Measurements from ENCODE around the gene MED10.
A peak's percentile ranks its signal among the peaks of the same experiment; 100 is the strongest.

Gene MED10, protein sequence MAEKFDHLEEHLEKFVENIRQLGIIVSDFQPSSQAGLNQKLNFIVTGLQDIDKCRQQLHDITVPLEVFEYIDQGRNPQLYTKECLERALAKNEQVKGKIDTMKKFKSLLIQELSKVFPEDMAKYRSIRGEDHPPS

DNA sequence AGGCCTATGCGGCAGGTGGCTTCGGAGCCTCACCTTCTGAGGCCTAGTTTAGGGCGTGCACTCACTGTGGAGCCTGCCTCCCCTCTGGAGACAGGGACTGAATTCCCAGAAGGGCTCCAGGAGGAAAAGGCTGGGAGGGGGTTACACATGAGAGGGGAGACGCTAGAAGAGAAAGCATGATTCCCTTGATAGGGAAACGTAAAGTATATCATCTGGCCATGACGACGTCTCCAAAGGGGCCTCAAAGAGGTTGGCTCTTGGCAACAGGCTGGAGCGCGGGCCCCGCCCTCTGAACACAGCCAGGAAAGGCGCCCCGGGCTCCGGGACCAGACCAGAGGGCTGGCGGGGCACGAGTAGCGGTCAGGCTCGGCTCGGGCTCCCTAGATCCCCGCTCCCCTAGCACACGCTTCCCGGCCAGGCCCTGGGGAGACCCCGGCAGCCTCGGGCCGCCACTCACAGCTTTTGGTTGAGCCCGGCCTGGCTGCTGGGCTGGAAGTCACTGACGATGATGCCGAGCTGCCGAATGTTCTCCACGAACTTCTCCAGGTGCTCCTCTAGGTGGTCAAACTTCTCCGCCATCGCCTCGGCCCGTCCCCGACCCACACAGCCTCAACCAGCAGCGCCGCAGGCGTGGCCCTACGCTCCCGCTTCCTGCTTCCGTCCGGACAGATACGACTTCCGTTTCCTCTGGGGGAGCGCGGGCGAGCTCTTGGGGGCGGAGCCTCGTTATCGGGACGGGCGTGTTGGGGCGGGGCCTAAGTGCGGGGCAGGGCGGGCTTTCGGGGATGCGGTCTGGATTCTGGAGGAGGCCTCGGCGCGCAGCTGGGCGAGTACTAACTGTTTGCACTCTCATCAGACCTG is at the start of gene MED10:
TSS of gene MED10 (minus strand) at position 643 of the 861 bp plus-strand sequence. CDS start at position 579, 64 bp downstream.
- peak; percentile 80 for DNase-seq

DNA sequence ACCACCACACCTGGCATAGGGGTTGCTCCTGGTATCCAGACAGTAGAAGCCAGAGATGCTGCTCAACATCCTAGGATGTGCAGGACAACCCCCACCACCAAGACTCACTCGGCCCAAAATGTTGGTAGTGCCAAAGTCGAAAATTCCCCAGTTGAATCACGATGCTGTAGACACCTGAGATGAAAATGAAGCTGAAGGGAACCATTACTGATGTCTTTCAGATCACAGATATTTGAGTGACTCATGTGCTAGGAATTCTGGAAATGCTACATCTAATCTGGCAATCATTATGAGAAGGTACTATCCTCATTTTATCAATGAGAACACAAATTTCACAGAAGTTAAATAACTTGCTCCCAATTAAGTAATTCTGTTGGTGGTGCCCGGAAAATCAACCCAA is 49.3 kb upstream of the MED10 start:
- no peak for DNase-seq

DNA sequence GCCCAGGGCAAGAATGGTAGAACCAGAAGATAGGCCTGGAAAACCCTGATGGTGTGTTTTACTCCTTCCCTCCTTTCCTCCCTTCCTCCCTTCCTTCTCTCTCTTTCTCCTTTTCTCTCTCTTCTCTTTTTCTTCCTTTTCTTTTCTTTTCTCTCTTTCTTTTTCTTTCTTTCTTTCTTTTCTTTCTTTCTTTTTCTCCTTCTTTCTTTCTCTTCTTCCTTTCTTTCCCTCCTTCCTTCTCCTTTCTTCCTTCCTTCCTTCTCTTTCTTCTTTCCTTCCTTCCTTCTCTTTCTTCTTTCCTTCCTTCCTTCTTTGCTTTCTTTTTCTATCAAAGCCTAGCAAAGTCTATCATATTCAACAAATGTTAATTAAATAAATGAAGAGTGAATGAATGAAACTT is 46.4 kb upstream of the MED10 start:
- no peak for DNase-seq

DNA sequence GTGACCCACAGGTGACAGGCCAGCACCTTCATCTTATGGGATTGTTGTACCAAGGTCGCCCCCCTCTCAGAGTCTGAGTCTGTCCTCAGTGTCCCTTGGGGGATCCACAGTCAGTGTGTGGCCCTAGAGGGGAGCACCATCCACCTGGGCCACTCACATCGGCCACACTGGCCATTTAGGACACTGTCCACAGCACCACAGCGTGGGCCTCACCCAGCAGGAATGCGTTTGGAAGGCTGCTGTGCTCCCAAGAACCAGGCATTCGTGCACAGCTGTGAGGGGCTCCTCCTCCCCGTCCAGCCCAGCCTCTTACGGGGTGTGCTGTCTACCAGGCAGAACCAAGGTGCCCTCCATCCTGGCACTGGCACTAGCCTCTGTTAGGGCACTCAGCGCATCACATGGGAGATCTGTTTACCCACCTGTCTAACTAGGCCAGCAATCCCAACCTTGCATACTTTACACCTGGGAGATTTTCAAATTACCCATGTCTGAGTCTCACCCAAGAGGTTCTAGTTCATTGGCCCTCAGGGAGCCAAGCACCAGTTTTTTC is 45.8 kb upstream of the MED10 start:
- no peak for DNase-seq

DNA sequence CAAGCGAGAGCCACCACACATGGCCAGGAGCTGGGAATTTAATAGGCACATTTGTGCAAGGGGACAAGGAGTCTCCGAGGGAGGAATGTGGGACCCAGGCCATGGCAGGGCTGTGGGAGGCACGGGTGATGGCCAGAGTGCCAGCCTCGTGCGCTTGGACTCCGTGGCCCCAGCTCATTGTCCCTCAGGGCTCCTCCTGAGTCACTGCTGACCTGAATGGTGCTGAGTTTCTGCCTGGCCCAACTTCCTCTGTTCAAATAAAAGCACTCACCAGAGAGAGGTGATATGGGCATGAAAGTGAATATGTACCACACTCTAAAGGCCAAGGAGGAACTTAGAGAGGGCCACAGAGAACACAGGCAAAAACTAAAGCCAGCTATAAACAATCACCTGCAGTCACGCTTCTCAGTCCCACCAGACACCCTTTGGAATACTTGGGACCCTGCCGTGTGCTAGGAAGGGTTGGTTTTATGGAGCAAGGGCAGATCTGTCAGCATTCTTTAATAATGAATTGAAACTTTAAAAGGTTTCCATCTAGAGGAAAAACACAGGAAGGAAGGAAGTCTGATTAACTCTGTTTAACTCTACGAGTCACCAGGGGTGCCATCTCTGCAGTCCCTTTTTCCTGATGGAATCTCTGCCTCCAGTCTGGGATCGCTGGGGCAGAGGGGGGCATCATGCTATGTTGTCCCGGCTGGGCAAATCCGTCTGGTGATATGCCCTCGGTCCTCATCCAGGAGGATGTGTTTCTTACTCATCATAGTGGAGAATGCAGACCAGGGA is 45.2 kb upstream of the MED10 start:
- no peak for DNase-seq

DNA sequence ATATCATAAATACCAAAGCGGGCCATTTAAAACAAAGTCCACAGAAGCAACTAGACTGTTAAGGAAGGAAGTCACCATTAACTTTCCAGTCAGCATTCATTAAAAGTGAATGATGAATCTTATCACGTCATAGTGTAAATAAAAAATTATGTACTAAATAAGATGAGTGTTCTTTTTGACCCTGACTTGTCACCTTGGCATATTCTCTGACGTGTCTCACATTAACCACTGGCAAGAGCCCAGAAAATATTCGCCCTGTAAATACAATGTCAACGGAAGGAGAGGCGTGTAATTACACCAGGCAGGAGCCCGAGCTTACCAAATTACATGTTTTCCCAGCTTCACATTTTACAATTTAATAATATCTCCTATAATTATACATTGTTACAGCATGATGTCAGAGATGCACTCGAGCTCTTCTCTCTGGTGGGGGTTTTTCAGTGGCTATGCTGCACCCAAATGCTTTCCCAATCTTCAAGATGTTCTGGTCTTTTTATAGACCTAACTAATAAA is 41.0 kb upstream of the MED10 start:
- no peak for DNase-seq

DNA sequence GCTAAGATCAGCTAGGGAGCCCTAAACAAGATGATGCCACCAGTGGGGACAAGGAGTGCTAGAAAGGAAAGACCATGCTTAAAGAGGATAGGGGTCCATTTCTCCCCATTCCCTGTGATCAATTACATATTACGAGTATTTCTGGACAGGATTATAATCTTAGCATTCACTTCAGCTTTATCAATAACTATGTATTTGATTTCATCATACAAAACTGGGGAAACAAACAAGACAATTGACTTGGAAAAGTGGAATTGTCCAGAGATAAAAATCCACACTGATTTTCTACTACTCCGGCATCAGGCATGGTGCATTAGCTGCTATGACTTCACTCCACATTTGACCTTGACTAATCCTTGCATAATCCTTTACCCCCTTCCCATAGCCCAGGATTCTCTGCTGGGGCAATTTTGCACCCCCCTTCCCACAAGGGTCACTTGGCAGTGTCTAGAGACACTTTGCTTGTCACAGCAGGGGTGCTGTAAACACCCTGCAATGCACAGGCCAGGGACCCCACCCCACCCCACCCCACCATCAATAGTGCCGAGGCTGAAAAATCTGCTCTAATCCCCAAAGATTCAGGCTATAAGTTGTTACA is 40.4 kb upstream of the MED10 start:
- DNase-seq: no peak

DNA sequence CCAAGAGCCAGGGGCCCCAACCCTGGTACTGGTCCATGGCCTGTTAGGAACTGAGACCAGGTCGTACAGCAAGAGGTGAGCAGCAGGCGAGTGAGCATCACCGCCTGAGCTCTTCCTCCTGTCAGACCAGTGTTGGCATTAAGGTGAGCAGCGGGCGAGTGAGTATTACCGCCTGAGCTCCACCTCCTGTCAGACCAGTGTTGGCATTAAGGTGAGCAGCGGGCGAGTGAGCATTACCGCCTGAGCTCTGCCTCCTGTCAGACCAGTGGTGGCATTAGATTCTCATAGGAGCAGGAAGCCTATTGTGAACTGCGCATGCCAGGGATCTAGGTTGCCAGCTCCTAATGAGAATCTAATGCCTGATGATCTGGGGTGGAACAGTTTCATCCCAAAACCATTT is 39.3 kb upstream of the MED10 start:
- DNase-seq: no peak

DNA sequence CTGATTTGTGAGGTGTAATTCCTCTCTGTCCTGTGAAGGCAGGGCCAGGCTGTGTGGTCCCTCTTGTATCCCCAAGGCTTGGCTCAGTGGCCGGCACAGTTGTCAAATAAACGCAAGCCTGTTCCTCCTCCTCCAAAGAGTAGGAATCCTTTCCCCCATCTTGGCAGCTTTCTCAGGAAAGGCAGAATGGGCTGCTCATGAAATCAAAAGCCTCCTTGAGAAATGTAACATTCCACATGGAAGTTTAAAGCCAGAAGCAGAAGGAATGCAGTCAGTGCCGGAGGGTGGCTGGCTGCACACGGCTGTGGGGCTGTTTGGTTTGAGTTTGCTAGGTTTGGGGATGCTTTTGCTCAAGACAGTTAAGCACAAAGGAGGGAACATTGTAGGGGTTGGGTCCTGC is 34.5 kb upstream of the MED10 start:
- DNase-seq: no peak

DNA sequence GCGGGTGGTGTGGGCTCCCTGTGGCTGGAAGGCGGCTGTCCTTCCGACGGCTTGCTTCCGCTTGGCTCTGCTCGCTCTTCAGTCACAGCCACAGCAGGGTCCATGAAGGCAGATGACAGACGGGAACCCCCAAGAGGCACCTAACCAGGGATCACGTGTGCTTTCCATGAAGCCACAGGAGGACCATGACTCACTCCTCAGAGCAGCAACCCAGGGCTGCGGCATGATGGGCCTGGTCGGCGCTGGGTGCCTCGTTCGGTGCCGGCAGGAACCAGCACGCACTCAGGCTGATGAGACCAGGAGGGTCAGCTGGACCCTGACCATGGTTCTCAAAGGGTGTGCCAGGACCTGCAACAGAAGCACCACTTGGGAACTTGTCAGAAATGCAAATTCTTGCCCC is 32.8 kb upstream of the MED10 start:
- DNase-seq: no peak

DNA sequence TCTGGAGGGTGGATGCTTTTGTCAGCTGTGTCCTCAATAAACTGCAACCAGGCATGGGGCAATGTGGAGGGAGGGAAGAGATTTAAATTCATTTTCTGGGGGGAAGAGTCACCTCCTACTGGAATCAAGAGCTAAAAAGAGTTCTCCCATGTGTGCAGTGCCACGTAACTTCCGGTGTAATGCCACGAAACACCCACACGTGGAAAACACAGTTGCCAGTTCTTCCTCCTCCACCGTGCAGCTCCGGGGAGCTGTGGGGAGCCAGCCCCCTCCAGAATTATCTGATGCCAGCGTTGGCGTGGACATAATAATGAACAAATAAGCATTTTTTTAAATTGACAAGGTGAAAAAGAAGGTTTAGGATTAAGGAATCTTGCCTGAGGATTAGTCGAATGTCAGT is 32.1 kb upstream of the MED10 start:
- DNase-seq: no peak

DNA sequence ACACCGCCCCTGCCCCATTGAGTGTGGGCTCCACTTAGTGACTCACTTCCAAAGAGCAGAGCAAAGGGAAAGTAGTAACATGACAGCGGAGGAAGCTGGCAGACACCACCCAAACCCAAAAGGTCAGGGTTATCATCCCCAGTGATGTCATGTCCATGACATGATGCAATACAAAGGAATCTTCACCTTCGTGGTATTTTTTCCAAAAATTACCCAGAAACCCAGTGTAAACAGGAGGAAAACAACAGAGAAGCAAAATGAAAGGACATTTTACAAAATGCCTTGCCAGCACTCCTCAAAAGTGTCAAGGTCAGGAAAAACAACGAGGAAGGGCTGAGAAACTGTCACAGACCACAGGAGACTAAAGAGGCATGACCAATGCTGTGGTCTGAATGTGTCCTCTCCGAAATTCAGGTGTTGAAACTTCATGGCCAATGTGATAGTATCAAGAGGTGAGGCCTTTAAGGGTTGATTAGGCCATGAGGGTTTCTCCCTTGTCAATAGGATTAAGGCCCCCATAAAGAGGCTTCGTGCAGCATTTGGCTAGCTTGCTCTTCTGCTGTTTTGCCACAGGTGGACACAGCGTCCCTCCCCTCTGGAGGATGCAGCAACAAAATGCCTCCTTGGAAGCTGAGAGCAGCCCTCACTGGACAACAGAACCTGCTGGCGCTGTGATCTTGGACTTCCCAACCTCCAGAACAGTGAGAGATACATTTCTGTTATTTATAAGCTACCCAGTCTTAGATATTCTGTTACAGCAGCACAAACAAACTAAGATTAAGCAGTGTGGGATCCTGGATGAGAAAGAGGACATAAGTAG is 30.5 kb upstream of the MED10 start:
- DNase-seq: no peak

DNA sequence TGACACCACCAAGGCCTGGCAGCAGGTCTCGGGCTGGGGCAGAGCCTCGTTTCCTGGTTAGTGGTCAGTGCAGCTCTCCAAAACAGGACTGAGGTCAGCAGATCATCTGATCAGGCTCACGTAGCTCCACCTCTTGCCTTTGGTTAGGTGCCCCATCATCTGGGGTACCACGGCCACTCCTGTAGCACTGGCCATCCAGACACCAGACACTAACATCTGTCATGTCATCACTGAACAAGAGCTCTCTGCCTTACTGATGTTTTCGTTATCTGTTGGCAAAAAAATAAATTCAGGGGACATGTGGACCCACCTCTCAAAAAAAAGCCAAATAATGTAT is 29.9 kb upstream of the MED10 start:
- DNase-seq: no peak

DNA sequence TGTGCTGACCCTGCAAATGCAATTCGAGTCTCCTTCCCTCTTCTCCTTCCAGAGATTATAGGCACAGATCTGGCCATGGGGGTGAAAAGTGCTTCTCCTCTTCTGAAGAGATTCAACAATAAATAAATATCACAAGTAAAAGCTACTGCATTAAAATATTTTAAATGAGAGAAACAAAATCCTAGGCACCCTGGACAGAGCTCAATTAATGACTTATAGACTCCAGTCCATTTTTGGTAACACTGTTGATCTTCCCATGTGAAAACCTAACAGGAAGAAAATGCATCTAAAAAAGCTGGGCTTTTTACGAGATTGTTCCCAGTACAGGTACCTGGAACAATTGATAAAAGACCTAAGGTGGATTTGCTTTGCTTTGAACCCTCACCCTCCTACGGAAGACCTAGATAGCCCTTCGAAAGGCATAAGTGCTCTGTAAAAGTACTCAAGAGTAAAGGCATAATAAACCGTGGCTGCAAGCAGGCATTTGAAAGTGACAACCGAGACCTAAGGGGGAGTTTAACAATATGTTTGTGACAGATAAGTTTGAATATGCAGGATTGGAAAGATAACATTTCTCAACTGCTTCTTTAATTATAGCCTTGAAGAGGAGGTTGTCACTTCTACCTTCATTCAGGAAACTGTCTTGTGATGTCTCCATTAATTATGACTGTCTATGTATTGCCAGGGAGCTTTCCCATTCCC is 29.4 kb upstream of the MED10 start:
- no peak for DNase-seq

DNA sequence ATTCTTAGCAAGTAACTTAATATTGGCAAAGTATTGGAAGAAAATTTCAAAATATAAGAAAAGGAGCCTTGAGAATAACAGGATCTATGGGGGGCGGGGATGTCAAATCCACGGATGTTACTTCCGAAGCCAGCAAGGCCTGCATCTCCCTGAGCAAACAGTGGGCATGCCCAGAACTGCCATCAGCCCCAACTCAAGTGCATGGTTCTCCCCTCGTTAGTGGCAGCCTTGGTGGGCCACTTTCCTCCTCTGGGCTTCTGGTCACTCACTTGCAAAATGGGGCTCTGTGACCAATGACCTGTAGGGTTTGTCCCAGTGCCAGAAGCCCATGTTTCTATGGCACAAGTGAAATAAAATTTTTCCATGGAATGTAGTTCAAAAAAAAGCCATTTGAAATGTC is 27.2 kb upstream of the MED10 start:
- no peak for DNase-seq

DNA sequence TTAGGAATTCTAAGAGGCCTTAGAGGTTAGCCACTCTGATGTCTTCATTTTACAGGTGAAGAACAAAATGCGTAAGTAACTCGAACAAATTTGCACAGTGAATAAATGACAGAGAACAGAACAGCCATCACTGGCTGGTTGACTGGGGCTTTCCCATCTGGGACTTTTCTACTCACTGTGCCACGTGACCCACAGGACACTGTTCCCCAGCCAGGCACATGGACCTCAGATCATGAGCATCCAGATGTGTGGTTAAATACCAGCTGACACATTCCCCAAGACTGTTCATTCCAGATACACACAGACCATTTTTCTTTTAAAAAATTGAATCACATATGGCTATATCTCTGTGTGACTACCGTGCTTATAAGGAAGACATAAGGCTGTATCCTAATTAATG is 25.8 kb upstream of the MED10 start:
- no peak for DNase-seq

DNA sequence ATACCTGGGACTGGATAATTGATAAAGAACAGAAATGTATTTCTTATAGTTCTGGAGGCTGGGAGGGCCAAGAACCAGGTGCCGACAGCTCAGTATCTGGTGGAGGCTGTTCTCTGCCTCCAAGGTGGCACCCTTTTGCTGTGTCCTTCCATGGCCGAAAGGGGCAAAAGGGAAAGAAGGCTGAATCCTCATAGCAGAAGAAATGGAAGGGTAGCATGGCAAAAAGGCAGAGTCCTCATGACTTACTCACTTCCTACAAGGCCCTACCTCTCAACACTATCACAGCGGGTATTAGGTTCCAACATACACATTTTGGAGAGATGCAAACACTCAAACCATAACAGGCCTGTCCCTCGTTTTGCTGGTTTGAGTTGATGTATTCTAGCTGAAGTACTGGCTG is 25.1 kb upstream of the MED10 start:
- no peak for DNase-seq

DNA sequence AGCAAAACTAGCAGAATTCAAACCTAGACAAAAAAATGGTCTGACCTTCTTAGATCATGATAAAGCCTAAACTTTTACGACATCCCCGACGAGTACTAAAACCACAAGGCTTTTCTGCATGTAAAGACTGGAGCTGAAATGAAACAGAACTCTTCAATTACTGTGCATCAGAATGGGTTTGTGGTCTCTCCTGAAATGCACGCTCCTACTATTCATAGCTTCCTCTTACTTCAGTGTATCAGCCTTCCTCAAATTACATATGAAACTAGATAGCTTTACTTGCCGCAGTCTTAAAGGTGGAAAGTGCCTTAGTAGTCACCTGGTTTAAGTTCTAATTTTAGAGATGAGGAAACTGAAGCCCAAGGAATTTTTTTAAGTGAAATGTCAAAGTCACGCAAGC is 24.6 kb upstream of the MED10 start:
- DNase-seq: no peak

DNA sequence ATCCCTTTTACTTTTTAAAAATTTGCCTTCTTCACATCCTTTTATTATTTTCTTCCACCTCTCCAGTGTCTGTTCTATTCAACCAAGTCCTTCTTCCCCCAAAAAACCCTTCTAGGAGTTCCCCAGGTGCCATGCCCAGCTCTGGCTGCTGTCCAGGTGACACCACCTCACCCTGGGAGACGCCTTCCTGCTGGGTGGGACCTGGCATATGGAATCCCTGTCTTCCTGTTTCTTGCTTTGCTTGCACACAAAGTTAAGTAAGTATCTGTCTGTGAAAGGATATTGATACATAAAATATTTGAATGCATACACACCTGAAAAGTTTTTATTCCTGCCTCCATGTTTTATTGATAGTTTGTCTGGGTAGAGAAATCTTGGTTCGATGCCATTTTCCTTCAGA is 23.1 kb upstream of the MED10 start:
- no peak for DNase-seq

DNA sequence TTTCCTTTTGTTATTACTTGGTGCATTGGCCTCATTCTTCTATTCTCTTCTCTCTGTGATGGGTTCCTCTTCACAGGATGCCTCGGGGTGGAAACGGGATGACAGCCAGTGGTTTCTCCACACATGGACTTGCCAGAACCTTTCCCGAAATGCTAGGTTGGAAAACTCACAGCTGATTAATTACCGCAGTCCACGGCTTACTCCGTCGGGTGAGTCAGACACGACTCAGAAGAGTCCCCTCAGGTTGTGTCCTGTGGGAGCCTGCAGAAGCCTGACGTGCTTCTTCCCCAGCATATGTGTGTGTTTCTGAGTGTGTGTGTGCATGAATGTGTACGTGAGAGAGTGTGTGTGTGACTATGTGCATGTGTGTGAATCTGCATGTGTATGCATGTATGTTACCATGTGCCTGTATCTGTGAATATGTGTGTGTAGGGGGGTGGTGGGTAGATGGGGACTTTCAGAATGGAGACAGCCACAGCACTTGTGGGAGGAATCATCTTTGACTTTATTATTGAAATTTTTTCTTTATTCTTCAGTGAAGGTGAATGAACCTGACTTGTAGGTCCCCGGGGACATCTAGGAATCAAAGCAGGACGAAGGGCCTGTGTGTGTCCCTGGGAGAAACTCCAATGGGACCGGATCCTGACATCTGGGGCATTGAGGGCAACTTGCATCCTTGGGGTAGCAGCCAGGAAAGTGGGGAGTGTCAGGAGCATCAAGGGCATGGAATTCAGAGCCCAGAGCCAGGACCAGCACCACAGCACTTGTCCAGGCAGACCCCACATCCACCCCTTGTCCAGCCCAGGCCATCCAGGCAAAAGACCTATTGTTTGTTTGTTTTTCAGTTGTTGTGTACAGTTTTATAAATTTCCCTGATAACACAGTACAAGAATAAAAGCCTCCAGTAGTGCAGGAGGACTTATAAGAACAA is 21.9 kb upstream of the MED10 start:
- no peak for DNase-seq

Data from DMS 273 treated with DMSO at 0.1 percent for 48 hours (cell line).